Stimulated activated CD4-positive, alpha-beta T cell treated with anti-CD3 and anti-CD28 coated beads, Interleukin-4, amount 100 ng/mL, for 48 hours (primary cell): ENCODE results near the gene C16orf46.
"Not testable (repeated sequence)": the region's sequence is repeated elsewhere in the genome, so short reads cannot be mapped to it uniquely, and the experiment has no call there.

ENCODE experiments used
- DNase-seq, 2 donors: peaks; one replicate each; pipeline ENCODE4 v3.0.0-alpha.2; 2020; ENCODE audit warnings: low read depth in 2 of 2

C16orf46 gene

GRCh38 chr16:81077076-81077940 lies at the start of gene C16orf46:
TSS of gene C16orf46 (minus strand) at chr16:81077238. CDS start at chr16:81063955, 13,283 bp downstream.
- DNase-seq = peak; percentile 97 to 98

GRCh38 chr16:81123092-81123852 lies 46.2 kb upstream of the C16orf46 start:
- DNase-seq = no peak

GRCh38 chr16:81121474-81121990 lies 44.5 kb upstream of the C16orf46 start:
- DNase-seq = no peak

GRCh38 chr16:81117436-81117835 lies 40.4 kb upstream of the C16orf46 start:
- no peak for DNase-seq

GRCh38 chr16:81116285-81116684 lies 39.2 kb upstream of the C16orf46 start:
- DNase-seq = no peak

GRCh38 chr16:81112453-81112852 lies 35.4 kb upstream of the C16orf46 start:
- no peak for DNase-seq

GRCh38 chr16:81109274-81109673 lies 32.2 kb upstream of the C16orf46 start:
- DNase-seq = not testable (repeated sequence)

- DNase-seq = no peak
These were observed 30.5 kb upstream of the C16orf46 start for GRCh38 chr16:81107511-81107910.

GRCh38 chr16:81106826-81107503 lies 29.9 kb upstream of the C16orf46 start:
- DNase-seq = no peak

GRCh38 chr16:81105946-81106345 lies 28.9 kb upstream of the C16orf46 start:
- DNase-seq = no peak

GRCh38 chr16:81101702-81102101 lies 24.7 kb upstream of the C16orf46 start:
- DNase-seq = no peak

- DNase-seq = no peak
These were observed 22.9 kb upstream of the C16orf46 start for GRCh38 chr16:81099958-81100357.

GRCh38 chr16:81097230-81097629 lies 20.2 kb upstream of the C16orf46 start:
- no peak for DNase-seq

GRCh38 chr16:81096715-81097208 lies 19.7 kb upstream of the C16orf46 start:
- no peak for DNase-seq

GRCh38 chr16:81095953-81096714 lies 19.1 kb upstream of the C16orf46 start, which contains the start of gene GCSH:
TSS of gene GCSH (minus strand) at chr16:81096395. CDS start at chr16:81096278, 117 bp downstream.
- peak; percentile 95 to 99 for DNase-seq

- no peak for DNase-seq
These were observed 18.6 kb upstream of the C16orf46 start for GRCh38 chr16:81095653-81095952.

GRCh38 chr16:81094771-81095251 lies 17.8 kb upstream of the C16orf46 start:
- DNase-seq = no peak

- DNase-seq = no peak
These were observed 11.8 kb upstream of the C16orf46 start for GRCh38 chr16:81088836-81089235.

GRCh38 chr16:81081014-81081413 lies 4.0 kb upstream of the C16orf46 start:
- no peak for DNase-seq

GRCh38 chr16:81080233-81080632 lies 3.2 kb upstream of the C16orf46 start:
- DNase-seq = no peak

- peak; percentile 89 to 96 for DNase-seq
These were observed 417 bp downstream of the C16orf46 start for GRCh38 chr16:81076566-81077075.
